GM12878 (cell line): ENCODE data around the gene ANKRD23. TPM values are rescaled to one million over a fixed set of nuclear protein-coding genes. Genes with fewer than 3 reads are reported as not detected.

Experiments used
- ATAC-seq: fragments of 200-7000 bp; cut with Tn5 transposase; 3 replicates; pipeline ENCODE4 v1.9.1; 2020; ENCODE audit warnings: mild to moderate bottlenecking, moderate library complexity
- BruUV-seq: library from RNA; stranded (reverse); fragments of 400-500 nt; replicated peaks from 2 replicates; lab custom pipeline; 2021; lab: Mats Ljungman, UMichigan
- CTCF ChIA-PET: fragments of 300-600 bp; sonication (Branson Sonifier 250); formaldehyde crosslinking; extraction: SDS; loops from one replicate; lab custom pipeline; 2021; ENCODE audit warnings: inconsistent platforms; lab: Yijun Ruan, JAX
- POLR2A ChIA-PET: fragments of 350-600 bp; formaldehyde crosslinking; extraction: SDS; loops from one replicate; lab custom pipeline; 2021; ENCODE audit warnings: inconsistent platforms; lab: Charles Lee
- RAD21 ChIA-PET: fragments of 300-600 bp; sonication (Branson Sonifier 250); formaldehyde crosslinking; loops from one replicate; lab custom pipeline; 2023; ENCODE audit warnings: antibody characterized with exemption; ENCODE audit not compliant: unreplicated experiment; lab: Charles Lee
- SMC1A ChIA-PET: fragments of 300-600 bp; sonication (Branson Sonifier 250); formaldehyde crosslinking; loops from one replicate; lab custom pipeline; 2023; ENCODE audit not compliant: unreplicated experiment, uncharacterized antibody; lab: Charles Lee
- DNase-seq: peaks from one replicate; pipeline ENCODE4 v3.0.0-alpha.2; 2011; ENCODE audit warnings: low read depth, low spot score
- FAIRE-seq: peaks from 3 replicates; lab custom pipeline; 2011; peaks lifted over from hg19 to GRCh38; lab: Jason Lieb, UNC
- H2AFZ ChIP-seq: 2 replicates; pipeline ENCODE4 v1.6.0; 2011; ENCODE audit warnings: low read depth, low read length, control low read depth; ENCODE audit not compliant: control insufficient read depth
- H3K27ac ChIP-seq: 2 replicates; pipeline ENCODE4 v1.5.1; 2011; ENCODE audit warnings: control low read depth; ENCODE audit not compliant: control insufficient read depth, insufficient read depth
- H3K27me3 ChIP-seq, 2 experiments: replicated peaks in 1 of 2; 2 replicates each; pipeline versions ENCODE4 v1.6.0 to v1.6.1; 2011; ENCODE audit warnings: low read length in 1 of 2; ENCODE audit not compliant: control insufficient read depth in 2 of 2, insufficient read depth in 2 of 2
- H3K36me3 ChIP-seq, 2 experiments: 2 replicates each; pipeline ENCODE4 v1.5.1; 2011; ENCODE audit warnings: low read length in 1 of 2; ENCODE audit not compliant: control insufficient read depth in 2 of 2, insufficient read depth in 2 of 2
- H3K4me1 ChIP-seq: 2 replicates; pipeline ENCODE4 v1.6.1; 2011; ENCODE audit warnings: mild to moderate bottlenecking, low read length, moderate library complexity, mixed read lengths; ENCODE audit not compliant: control insufficient read depth, insufficient read depth
- H3K4me2 ChIP-seq: 2 replicates; pipeline ENCODE4 v1.6.0; 2011; ENCODE audit warnings: control low read depth; ENCODE audit not compliant: control insufficient read depth, insufficient read depth
- H3K4me3 ChIP-seq: fragments of 200-600 bp; sonication (generic); 2 replicates; pipeline ENCODE4 v1.5.1; 2016
- H3K79me2 ChIP-seq: 2 replicates; pipeline ENCODE4 v1.6.0; 2011; ENCODE audit warnings: low read length; ENCODE audit not compliant: control insufficient read depth, insufficient read depth
- H3K9ac ChIP-seq: 2 replicates; pipeline ENCODE4 v1.8.0; 2011; ENCODE audit warnings: low read length, control low read depth, mixed read lengths; ENCODE audit not compliant: control insufficient read depth, insufficient read depth
- H3K9me3 ChIP-seq: replicated peaks from 3 replicates; pipeline ENCODE4 v1.5.1; 2011; ENCODE audit warnings: mild to moderate bottlenecking, low read length; ENCODE audit not compliant: control insufficient read depth, insufficient read depth
- H4K20me1 ChIP-seq: 2 replicates; pipeline ENCODE4 v1.6.0; 2011; ENCODE audit not compliant: control insufficient read depth, insufficient read depth
- CEBPZ ChIP-seq: fragments of 150-350 bp; IDR thresholded peaks from 2 replicates; pipeline ENCODE4 v1.6.1; 2016; ENCODE audit warnings: low read depth, low read length
- HCFC1 ChIP-seq: fragments of 150-350 bp; IDR thresholded peaks from 2 replicates; pipeline ENCODE4 v1.6.1; 2014; ENCODE audit warnings: low read length
- HSF1 ChIP-seq: fragments of 150-350 bp; IDR thresholded peaks from 2 replicates; pipeline ENCODE4 v1.6.1; 2014; ENCODE audit warnings: mild to moderate bottlenecking, low read depth, low read length
- MAX ChIP-seq: IDR thresholded peaks from 2 replicates; pipeline ENCODE4 v1.6.1; 2012; ENCODE audit warnings: low read depth, low read length, improper control_type of control experiment
- MEF2B ChIP-seq: fragments of 450-650 bp; IDR thresholded peaks from 2 replicates; pipeline ENCODE4 v1.6.1; 2018; ENCODE audit warnings: mild to moderate bottlenecking, moderate library complexity; ENCODE audit not compliant: partially characterized antibody, poor library complexity, severe bottlenecking
- MTA2 ChIP-seq: fragments of 450-650 bp; IDR thresholded peaks from 2 replicates; pipeline ENCODE4 v1.6.1; 2016; ENCODE audit warnings: low read depth, mild to moderate bottlenecking, moderate library complexity
- MYC ChIP-seq: IDR thresholded peaks from 2 replicates; pipeline ENCODE4 v1.6.1; 2011; ENCODE audit warnings: mild to moderate bottlenecking, low read length, moderate library complexity, inconsistent platforms; ENCODE audit not compliant: insufficient read depth, insufficient replicate concordance, insufficient read length, severe bottlenecking
- NBN ChIP-seq: fragments of 450-650 bp; IDR thresholded peaks from 2 replicates; pipeline ENCODE4 v1.6.1; 2016
- RCOR1 ChIP-seq: conservative IDR thresholded peaks from 2 replicates; pipeline ENCODE4 v1.6.1; 2012; ENCODE audit warnings: low read depth, low read length, improper control_type of control experiment
- SKIL ChIP-seq: fragments of 450-650 bp; IDR thresholded peaks from 2 replicates; pipeline ENCODE4 v1.6.1; 2017; ENCODE audit warnings: mild to moderate bottlenecking, low read depth, inconsistent platforms; ENCODE audit not compliant: poor library complexity, severe bottlenecking
- ZBED1 ChIP-seq: IDR thresholded peaks from 2 replicates; pipeline ENCODE4 v1.6.1; 2016; ENCODE audit warnings: borderline replicate concordance
- ZNF384 ChIP-seq: IDR thresholded peaks from 2 replicates; pipeline ENCODE4 v1.6.1; 2012; ENCODE audit warnings: low read depth, mild to moderate bottlenecking, low read length, improper control_type of control experiment, borderline replicate concordance
- WGBS: methylation state at CpG from one replicate; pipeline ENCODE4 v1.1.6; 2016; ENCODE audit warnings: low lambda C conversion rate; ENCODE audit not compliant: insufficient replicate concordance, insufficient coverage; ENCODE audit errors: missing lambda C conversion rate; 5-methylcytosine and 5-hydroxymethylcytosine counted together
- in situ Hi-C: fragments of 300-500 bp; cut with MboI; formaldehyde crosslinking; loops from 9 replicates; pipeline ENCODE4 v1.14.3; 2018; ENCODE audit warnings: mixed read lengths
- intact Hi-C: fragments of 100-400 bp; cut with micrococcal nuclease; formaldehyde crosslinking; loops from one replicate; pipeline ENCODE4 v1.14.2; 2022; ENCODE audit not compliant: unreplicated experiment
- polyA plus RNA-seq, 11 experiments: library from polyadenylated mRNA; depleted of rRNA in 4 of 11; unstranded in 6 of 11; stranded (reverse) in 5 of 11; fragments of >200 nt; fragmentation: Nextera tagmentation in 4 of 11; fragmentation: Illumina TruSeq in 1 of 11; extraction: Ambion mirVana in 4 of 11; extraction: Trizol in 1 of 11; gene quantifications; 1 replicate in 1 of 11; 2 replicates in 10 of 11; pipeline versions ENCODE4 v1.2.1 to v1.2.3, GENCODE V29; 2011 to 2016; ENCODE audit warnings: inconsistent platforms in 2 of 11, missing spikeins in 2 of 11, low read depth in 1 of 11
- total RNA-seq, 4 experiments: library from RNA; depleted of rRNA in 3 of 4; stranded (reverse); fragments of >200 nt in 3 of 4; fragmentation: Illumina TruSeq in 1 of 4; extraction: Trizol in 1 of 4; gene quantifications; 2 replicates each; pipeline versions ENCODE4 v1.2.1 to v1.2.3, GENCODE V29; 2013 to 2021

ANKRD23 gene
- total and polyA plus RNA-seq, 10 of the 15 experiments (the other 5 are each of a cell fraction or from before 2014, with no cell fraction given): 0.34 to 5.3 (median 2.7) TPM

GRCh38 chr2:96789245-96789617 is 54.6 kb downstream of the ANKRD23 start:
- RAD21 ChIA-PET: no interaction called here
- Histone ChIP-seq H3K9me3 (no peaks in the 10 kb centered on the region), H3K4me2 (no peak overlapping the region), H3K4me1 (no peaks in the 10 kb centered on the region), H3K36me3 (no peaks in the 10 kb centered on the region), H3K9ac (no peak overlapping the region), H3K27me3 (no peaks in the 10 kb centered on the region), H3K4me3 (no peak overlapping the region), H3K79me2 (no peaks in the 10 kb centered on the region; the same call in 1 of the 2 replicates), H4K20me1 (no peaks in the 10 kb centered on the region), H2AFZ (no peak overlapping the region), H3K27ac (no peak overlapping the region)
- intact Hi-C loops (no loop called here), in situ Hi-C loops (no loop called here)
- POLR2A ChIA-PET: no interaction called here
- DNase-seq (no peak), FAIRE-seq (no peak), ATAC-seq (no peak)
- BruUV-seq: no TSS peak
- 44% methylated on average over 6 of the region's 6 CpGs for WGBS
- SMC1A ChIA-PET: no interaction called here
- CTCF ChIA-PET: no interaction called here
- TF ChIP-seq MTA2: no peak
- no peak for TF ChIP-seq MYC
- no peak for TF ChIP-seq MEF2B
- TF ChIP-seq HSF1: no peak
- TF ChIP-seq ZBED1: no peak
- no peak for TF ChIP-seq RCOR1
- TF ChIP-seq ZNF384: no peak
- TF ChIP-seq NBN: no peak
- no peak for TF ChIP-seq HCFC1
- no peak for TF ChIP-seq SKIL
- no peak for TF ChIP-seq CEBPZ
- no peak for TF ChIP-seq MAX
- TF ChIP-seq, all 136 proteins: peak for 0
